ENCODE measurements around the gene GPC5.

GRCh38 chr13:91667486-91667885 lies 269.1 kb downstream of the GPC5 start:
- no peak for TF ChIP-seq CTCF (IDR thresholded peaks at IDR 0.05; ENCODE audit: low read depth, low read length)
- no peak for TF ChIP-seq EZH2phosphoT487 (IDR thresholded peaks at IDR 0.05; ENCODE audit: low read depth)

Measured in OCI-LY3 (cell line).